ENCODE data around the gene PHF13. TPM values are rescaled to one million over a fixed set of nuclear protein-coding genes. Genes with fewer than 3 reads are reported as not detected.

The PHF13 gene
- total and polyA plus RNA-seq, 2 of the 4 experiments (the other 2 are of a cell fraction): 7.3 to 9.8 TPM

DNA sequence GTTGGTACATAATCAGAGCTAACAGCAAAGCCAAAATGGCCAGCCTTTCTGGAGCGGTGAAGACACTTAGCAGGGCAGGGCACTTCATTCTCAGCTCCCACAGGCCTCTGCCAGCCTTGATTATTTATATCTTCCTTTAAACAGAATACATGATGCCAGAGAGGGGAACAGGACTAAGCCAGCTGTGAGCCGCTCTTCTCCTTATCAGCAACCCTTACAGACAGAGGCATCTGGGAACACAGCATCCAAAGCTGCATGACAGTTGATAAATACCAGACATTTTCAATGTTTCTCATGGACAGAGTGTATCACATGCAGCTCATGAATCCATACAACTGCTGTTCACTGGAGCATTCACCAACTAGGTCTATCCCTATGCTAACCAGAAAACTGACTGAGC is 59.0 kb downstream of the PHF13 start:
- Histone ChIP-seq H3K9me1 (ENCODE audit: insufficient read depth, low read length) (no peaks in the 10 kb centered on the region; the same call in none of the 2 replicates), H3K4me1 (ENCODE audit: control insufficient read depth, insufficient read depth, low read length) (peaks cover 2% of the 10 kb centered on the region; the same call in 1 of the 2 replicates), H3K9me3 (ENCODE audit: control insufficient read depth, insufficient read depth, low read length) (no peaks in the 10 kb centered on the region), H2BK120ac (ENCODE audit: low read depth, low read length) (no peak overlapping the region), H3K4ac (ENCODE audit: low read depth, low read length) (no peak overlapping the region), H2AK9ac (replicated peaks; ENCODE audit: low read depth, low read length, poor library complexity) (no peak overlapping the region), H2BK15ac (ENCODE audit: low read depth, low read length) (no peak overlapping the region), H3K27me3 (ENCODE audit: control insufficient read depth, insufficient read depth, low read length) (no peaks in the 10 kb centered on the region), H3K18ac (ENCODE audit: low read depth, low read length) (no peak overlapping the region), H3K23ac (ENCODE audit: low read depth, low read length) (no peak overlapping the region), H2BK20ac (ENCODE audit: low read depth, low read length) (no peak overlapping the region), H4K20me1 (ENCODE audit: insufficient read depth, low read length) (no peaks in the 10 kb centered on the region), H3K4me3 (ENCODE audit: insufficient read depth, low read depth, low read length) (no peak overlapping the region), H2BK5ac (ENCODE audit: low read depth, low read length, poor library complexity, severe bottlenecking) (no peak overlapping the region), H3K79me1 (ENCODE audit: low read depth in 1 of 2, low read length in 2 of 2) (peaks cover 13 to 32% of the 10 kb centered on the region in 2 experiments), H3K4me2 (ENCODE audit: low read depth, low read length) (no peak overlapping the region), H2AK5ac (ENCODE audit: low read depth, low read length) (no peak overlapping the region), H3K14ac (replicated peaks; ENCODE audit: low read depth, low read length) (no peak overlapping the region), H4K5ac (ENCODE audit: low read depth, low read length) (no peak overlapping the region), H4K8ac (ENCODE audit: low read depth in 2 of 2, low read length in 2 of 2) (no peak overlapping the region), H3K9ac (ENCODE audit: low read depth, low read length) (no peak overlapping the region), H3K36me3 (ENCODE audit: control insufficient read depth, insufficient read depth, low read length) (peaks cover 16% of the 10 kb centered on the region), H3K27ac (ENCODE audit: insufficient read depth, low read length) (no peak overlapping the region), H2AFZ (replicated peaks; ENCODE audit: low read length, poor library complexity) (no peak overlapping the region), H4K91ac (ENCODE audit: insufficient read depth, low read depth, low read length) (no peak overlapping the region), H3K56ac (ENCODE audit: extremely low read depth, insufficient read depth, low read length) (no peak overlapping the region)
- ATAC-seq (ENCODE audit: low read depth): no peak
- ChIA-PET POLR2A (ENCODE audit: unreplicated experiment) (no interaction called here), CTCF (interaction anchor here (0.6 kb wide), 1 partner anchor 29 kb away, joined by 3 read pairs; the partner anchor contains the start of gene DNAJC11)
- in situ Hi-C loops (cut with MboI; ENCODE audit: low sequenced_read_pairs): no loop called here
- TF ChIP-seq, protein P1, sequence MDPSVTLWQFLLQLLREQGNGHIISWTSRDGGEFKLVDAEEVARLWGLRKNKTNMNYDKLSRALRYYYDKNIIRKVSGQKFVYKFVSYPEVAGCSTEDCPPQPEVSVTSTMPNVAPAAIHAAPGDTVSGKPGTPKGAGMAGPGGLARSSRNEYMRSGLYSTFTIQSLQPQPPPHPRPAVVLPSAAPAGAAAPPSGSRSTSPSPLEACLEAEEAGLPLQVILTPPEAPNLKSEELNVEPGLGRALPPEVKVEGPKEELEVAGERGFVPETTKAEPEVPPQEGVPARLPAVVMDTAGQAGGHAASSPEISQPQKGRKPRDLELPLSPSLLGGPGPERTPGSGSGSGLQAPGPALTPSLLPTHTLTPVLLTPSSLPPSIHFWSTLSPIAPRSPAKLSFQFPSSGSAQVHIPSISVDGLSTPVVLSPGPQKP (IDR thresholded peaks at IDR 0.05; ENCODE audit: borderline replicate concordance, low read depth, low read length): no peak
- TF ChIP-seq CEBPB (IDR thresholded peaks at IDR 0.05; ENCODE audit: low read depth, low read length) (no peak), MAZ (IDR thresholded peaks at IDR 0.05; ENCODE audit: borderline replicate concordance, low read depth, low read length) (no peak), POLR2A (IDR thresholded peaks at IDR 0.05; ENCODE audit: low read depth, low read length) (no peak), MXI1 (IDR thresholded peaks at IDR 0.05; ENCODE audit: borderline replicate concordance, low read depth, low read length) (no peak), CHD1 (IDR thresholded peaks at IDR 0.05; ENCODE audit: low read depth, low read length) (no peak), NFE2L2 (IDR thresholded peaks at IDR 0.05; ENCODE audit: low read depth, low read length) (no peak), MAFK (IDR thresholded peaks at IDR 0.05; ENCODE audit: low read depth, low read length) (no peak), RAD21 (IDR thresholded peaks at IDR 0.05; ENCODE audit: low read length) (no peak), FOS (IDR thresholded peaks at IDR 0.05; ENCODE audit: low read depth, low read length) (no peak), SMC3 (IDR thresholded peaks at IDR 0.05; ENCODE audit: low read depth, low read length) (no peak)
- TF ChIP-seq, protein P2, sequence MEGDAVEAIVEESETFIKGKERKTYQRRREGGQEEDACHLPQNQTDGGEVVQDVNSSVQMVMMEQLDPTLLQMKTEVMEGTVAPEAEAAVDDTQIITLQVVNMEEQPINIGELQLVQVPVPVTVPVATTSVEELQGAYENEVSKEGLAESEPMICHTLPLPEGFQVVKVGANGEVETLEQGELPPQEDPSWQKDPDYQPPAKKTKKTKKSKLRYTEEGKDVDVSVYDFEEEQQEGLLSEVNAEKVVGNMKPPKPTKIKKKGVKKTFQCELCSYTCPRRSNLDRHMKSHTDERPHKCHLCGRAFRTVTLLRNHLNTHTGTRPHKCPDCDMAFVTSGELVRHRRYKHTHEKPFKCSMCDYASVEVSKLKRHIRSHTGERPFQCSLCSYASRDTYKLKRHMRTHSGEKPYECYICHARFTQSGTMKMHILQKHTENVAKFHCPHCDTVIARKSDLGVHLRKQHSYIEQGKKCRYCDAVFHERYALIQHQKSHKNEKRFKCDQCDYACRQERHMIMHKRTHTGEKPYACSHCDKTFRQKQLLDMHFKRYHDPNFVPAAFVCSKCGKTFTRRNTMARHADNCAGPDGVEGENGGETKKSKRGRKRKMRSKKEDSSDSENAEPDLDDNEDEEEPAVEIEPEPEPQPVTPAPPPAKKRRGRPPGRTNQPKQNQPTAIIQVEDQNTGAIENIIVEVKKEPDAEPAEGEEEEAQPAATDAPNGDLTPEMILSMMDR (conservative IDR thresholded peaks at IDR 0.05; ENCODE audit: low read depth, low read length): no peak
- no peak for DNase-seq
- BruUV-seq (replicated peaks): no TSS peak
- intact Hi-C loops (cut with micrococcal nuclease): no loop called here
- WGBS, 2 experiments (ENCODE audit: extremely low coverage in 2 of 2, insufficient read length in 1 of 2): 100% methylated on average over 1 of the region's 2 CpGs; no CpG with 5 or more reads in 1 of the 2 experiments
- dilution Hi-C loops (cut with HindIII; ENCODE audit: low sequenced_read_pairs, unreplicated experiment): no loop called here
